Nucleus accumbens (tissue), 56 donors: Measurements from ENCODE around the gene NT5C2.
"Not testable (repeated sequence)": the region's sequence is repeated elsewhere in the genome, so short reads cannot be mapped to it uniquely, and the experiment has no call there.

ENCODE experiments used
- DNase-seq, 56 donors: peaks; one replicate each; lab custom pipeline; 2025; lab: John Stamatoyannopoulos, UW

NT5C2 gene

DNA sequence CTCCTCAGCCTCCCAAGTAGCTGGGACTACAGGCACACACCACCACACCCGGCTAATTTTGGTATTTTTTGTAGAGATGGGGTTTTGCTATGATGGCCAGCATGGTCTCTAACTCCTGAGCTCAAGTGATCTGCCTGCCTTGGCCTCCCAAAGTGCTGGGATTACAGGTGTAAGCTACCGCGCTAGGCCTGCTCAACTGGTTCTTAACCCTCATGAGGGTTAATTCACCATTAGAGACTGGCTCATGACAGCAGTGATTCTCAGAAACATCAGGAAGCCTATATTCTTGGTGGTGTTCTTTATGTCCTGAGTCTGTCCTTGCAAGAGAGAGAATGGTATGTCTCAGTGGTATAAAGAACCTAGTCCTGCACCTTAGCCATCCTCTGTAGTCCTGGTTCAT, 10.4 kb upstream of the NT5C2 start:
- no peak for DNase-seq

DNA sequence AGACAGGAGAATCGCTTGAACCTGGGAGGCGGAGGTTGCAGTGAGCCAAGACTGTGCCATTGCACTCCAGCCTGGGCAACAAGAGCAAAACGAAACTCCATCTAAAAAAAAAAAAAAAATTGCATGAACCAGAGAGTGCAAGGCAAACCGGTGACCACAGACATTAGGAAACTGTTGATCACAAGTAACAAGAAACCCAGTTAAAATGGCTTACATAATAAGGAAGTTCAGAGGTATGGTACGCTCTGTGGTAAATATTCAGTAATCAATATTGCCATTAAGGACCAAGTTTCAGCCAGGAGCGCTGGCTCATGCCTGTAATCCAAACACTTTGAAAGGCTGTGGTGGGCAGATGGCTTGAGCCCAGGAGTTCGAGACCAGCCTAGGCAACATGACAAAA, 9.2 kb upstream of the NT5C2 start:
- no peak for DNase-seq

DNA sequence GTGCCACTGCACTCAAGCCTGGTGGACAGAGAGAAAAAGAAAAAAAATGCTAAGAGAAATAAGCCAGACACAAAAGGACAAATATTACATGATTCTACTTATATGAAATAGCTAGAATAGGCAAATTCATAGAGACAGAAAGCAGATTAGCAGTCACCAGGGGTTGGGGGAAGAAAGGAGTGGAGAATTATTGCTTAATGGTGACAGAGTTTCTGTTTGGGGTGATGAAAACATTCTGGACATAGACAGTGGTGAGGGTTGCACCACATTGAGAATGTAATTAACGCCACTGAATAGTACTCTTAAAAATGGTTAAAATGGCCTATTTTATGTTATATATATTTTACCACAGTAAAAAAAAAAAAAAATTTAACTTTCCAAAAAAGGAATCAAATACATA, 6.4 kb upstream of the NT5C2 start:
- DNase-seq: no peak

DNA sequence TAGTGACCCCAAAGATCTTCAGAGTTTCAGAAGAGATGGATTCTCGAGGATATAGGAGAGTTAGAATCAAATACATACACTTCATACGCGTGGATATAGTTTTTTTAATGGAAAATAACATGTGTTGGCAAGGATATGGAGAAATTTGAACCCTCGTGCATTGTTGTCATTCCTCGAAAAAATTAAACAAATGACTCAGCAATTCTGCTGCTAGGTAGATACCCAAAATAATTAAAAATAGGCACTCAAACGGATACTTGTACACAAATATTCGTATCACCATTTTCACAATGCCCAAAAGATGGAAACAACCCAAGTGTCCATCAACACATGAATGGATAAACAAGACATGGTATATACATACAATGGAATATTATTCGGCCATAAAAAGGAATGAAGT, 5.6 kb upstream of the NT5C2 start:
- no peak for DNase-seq

DNA sequence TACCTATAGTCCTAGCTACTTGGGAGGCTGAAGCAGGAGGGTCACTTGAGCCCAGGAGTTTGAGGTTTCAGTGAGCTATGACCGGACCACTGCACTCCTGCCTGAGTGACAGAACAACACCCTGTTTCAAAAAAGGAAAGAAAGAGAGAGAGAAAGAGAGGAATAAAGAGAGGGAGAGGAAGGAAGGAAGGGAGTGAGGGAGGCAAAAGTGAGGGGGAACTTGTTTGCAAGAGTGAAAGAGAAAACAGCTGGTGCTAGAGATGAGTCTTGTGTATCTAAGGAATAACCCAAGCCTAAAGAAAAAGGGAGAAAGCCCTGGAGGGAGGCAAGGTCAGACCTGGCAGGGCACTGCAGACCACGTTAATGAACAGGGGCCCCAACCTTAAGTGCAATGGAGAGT, 4.8 kb upstream of the NT5C2 start:
- no peak for DNase-seq

DNA sequence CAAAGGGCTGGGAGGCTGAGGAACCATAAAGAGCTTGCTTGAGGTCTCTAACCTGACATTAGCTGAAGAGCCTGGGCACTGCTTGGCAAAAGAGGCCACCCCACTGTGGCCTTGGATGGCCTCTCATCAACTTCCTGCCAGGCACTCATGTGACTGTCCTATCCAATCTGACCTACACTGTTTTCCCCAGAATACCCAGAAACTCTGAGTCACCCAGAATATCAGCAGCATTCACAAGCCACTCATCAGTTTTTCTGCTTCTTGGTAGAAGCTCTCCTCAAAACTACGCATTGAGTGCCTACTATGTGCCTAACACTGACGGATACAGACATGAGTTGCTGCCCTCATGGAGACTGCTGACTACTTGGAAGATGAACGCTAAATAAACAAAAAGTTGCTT, 4.1 kb upstream of the NT5C2 start:
- peak in 10 of 56 donors; percentile 3 to 63 (median 12) for DNase-seq

DNA sequence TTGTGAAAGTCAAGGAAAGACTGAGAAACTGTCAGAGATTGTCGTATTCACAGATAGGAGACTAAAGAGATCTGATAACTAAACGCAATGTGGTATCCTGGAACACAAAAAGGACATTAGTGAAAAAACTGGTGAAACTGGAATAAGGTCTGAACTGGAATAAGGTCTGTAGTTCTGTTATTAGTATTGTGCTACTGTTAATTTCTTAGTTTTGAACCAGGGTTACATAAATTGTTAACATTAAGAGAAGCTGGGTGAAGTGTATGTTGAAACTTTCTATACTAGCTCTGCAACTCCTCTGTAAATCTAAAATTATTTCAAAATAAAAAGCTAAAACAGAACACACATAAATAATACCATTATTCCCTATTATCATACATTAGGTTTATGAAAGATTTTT, 3.4 kb upstream of the NT5C2 start:
- DNase-seq: no peak

DNA sequence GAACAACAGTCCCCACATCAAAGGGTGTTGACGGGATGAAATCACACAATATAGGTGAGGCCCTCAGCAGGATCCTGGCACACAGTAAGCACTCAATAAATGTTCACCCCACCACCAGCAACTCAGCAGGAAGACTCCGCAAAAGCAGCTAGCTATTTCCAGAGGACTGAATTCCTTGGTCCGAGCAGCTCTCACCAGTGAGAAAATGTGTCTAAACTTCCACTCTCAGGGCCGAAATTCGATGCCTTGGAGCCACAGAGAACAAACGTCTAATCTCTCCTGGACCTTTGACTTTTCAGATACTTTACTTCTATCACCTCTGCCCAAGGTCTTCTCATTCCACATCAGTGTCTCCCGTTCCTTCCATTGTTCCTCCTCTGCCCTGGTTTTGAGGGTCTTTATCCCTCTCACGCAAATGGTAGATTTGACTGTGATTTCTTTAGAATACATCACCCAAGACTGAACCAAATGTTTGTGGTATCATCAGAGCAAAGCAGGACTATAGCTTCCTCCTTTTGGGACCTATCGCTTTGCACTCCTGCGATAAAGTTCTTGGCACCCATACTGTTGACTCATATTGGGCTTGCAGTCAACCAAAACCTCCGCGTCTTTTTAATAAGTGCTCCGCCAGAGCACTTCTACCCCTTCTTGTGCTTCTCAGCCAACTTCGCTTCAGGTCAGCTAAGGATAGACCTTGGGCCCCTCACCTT, 903 bp upstream of the NT5C2 start:
- DNase-seq: peak in 1 of 56 donors; percentile 23

DNA sequence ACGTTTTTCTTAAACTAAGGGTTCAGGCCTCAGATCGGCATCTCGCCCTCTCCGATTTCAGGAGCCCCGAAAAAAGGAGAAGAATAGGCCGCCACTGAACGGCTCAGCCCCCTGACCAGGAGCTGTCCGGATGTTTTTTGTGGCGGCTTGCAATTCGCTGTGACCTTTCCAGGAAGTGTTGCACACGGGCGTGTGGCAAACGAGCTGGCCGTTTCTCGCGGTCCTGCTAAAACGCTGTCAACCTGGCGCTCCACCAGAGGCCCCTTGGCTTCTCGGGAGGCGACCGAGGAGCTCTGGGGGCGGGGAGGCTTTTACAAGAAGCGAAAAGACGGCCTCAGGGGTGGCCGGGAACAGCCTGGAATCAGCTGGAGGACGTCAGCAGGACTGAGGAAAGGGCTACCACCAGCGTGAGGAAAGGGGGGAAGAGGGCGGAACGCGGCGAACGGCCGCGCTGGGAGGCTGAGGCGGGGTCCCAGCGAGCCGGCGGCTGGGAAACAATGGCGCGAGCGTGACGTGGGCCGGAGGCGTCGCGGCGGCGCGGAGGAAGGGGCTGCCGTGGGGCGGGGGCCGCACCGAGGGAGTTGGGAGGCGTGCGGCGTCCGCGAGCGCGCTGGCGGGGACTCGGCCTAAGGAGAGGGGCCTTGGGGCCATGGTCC, 493 bp downstream of the NT5C2 start:
- DNase-seq: peak in 54 of 56 donors; percentile 16 to 83 (median 66)

DNA sequence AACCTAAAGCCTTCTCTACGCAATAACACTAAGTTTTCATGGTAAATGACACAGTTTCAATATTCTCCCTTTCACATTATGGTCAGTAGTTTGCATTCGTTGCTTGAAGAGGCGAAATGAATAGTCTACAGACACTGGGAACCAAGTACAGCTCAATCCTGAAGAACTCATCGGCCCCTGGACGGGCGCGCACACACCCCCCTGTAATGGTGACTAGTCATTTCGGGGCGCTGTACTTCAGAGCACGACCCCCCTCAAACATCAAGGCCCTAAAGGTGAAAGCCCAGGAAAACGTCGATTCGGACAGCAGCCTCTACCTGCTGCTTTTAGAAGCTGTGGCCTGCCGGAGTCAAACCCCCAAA, 1.0 kb downstream of the NT5C2 start:
- DNase-seq: peak in 4 of 56 donors; percentile 28 to 56 (median 43)

DNA sequence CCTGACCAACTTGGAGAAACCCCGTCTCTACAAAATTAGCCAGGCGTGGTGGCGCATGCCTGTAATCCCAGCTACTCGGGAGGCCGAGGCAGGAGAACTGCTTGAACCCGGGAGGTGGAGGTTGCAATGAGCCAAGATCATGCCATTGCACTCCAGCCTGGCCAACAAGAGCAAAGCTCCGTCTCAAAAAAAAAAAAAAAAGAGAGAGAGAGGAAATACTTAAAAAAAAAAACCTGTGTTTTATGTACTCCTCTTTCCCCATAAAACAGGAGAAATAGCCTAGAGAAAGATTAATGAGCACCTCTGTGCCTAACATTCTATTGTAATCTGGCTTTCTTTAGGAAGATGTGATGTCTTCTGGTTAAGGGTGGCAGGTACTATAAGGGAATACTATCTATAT, 1.9 kb downstream of the NT5C2 start:
- DNase-seq: not testable (repeated sequence)

DNA sequence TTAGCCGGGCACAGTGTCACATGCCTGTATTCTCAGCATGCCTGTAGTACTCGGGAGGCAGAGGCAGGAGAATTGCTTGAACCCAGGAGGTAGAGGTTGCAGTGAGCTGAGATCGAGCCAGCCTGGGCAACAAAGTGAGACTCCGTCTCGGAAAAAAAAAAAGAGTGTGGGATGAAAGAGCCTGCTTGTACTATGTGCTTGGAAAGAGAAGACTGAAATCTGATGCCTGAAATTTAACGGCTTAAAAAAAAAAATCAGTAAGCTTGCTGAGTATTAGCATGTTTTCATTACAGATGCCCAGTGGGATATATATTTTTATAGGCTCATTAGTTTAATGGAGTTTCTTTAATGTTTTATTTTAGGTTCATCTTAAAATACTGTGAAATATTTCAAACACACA, 4.2 kb downstream of the NT5C2 start:
- DNase-seq: peak in 1 of 56 donors; percentile 5

DNA sequence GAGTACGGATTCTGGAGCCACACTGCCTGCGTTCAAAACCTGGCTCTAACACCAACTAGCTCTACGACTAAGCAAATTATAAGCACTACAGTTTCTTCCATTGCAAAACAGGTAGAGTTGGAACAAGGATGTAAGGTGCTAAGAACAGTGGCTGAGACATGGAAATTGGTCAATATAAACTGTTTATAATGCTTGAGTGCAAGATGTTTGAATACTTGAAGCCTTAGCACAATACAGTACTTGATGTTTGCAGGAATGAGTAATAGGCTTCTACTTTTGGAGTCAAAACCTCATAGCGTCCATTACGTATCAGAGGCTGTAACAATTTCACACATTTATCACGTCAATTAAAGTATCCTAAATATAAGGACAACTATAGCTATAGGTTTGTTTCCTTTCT, 6.9 kb downstream of the NT5C2 start:
- DNase-seq: no peak

DNA sequence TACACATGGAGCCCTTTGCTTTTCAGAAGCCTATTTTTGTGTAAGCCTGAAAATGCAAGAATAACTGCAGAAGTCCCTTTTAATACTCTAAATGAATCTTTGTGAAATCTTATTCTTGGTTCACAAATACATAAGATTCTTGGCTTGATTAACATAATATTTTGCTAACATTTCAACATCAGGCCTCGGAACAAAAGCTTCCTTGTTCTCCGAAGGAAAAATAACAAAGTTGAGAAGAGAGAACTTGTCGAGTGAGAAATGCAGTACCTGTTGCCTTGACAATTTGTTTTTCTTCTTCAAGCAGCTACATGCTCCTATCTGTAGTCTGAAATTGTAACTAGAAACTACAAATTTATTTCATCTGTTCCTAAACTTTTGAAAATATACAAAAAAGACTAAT, 8.5 kb downstream of the NT5C2 start:
- DNase-seq: no peak

DNA sequence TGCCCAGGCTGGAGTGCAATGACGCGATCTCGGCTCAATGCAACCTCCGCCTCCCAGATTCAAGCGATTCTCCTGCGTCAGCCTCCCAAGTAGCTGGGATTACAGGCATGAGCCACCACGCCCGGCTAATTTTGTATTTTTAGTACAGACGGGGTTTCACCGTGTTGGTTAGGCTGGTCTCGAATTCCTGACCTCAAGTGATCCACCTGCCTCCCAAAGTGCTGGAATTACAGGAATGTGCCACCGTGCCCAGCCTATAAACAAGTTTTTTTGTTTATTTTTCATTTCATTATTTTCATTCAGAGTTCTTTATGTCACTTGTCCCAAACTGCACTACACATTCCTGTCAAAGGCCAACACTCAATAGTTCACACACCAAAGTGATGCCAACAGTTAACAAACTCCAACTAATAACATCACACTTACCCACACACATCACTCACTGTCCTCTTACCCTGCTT, 9.1 kb downstream of the NT5C2 start:
- DNase-seq: not testable (repeated sequence)

DNA sequence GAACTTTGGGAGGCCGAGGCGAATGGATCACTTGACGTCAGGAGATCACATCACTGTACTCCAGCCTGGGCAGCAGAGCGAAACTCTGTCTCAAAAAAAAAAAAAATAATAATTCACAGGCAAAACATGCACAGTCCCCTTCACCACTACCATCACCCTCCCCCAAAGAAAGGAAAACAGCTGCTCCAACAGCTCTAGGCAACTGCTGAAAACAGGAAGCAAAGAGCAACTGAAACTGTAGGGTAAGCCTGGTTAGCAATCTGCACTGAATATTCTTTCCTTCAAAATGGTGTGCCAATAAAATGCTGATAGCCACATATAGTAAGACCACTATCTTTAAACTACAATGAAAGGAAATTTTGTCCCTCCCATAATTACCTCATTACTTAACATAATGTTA, 11.8 kb downstream of the NT5C2 start:
- no peak for DNase-seq

DNA sequence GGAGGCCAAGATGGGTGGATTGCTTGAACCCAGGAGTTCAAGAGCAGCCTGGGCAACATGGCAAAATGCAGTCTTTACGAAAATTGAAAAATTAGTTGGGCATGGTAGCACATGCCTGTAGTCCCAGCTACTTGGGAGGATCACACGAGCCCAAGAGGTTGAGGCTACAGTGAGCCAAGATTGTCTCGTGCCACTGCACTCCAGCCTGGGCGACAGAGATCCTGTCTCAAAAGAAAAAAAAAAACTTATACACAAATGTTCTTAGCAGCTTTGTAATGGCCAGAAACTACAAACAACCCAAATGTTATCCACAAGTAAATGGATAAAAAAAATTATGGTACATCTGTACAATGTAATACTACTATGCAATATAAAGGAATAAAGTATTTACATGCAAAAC, 12.6 kb downstream of the NT5C2 start:
- no peak for DNase-seq

DNA sequence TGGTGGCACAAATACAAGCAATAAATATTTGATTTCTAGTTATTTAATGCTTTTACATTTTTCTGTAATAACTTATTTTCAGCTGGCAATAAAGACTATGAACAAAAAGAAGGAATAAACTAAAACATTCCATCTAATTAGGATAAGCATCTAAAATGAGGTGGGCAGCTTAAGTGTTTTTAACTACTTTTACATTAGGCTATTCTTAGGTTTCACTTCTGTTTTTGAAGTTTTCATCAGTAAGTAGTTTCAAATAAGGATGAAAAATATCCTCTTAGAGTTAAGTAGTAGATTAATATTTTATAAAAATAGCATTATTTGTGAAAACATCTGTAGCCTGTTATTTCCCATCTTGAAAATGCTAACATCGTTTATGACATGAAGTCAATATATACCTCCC, 15.9 kb downstream of the NT5C2 start:
- DNase-seq: no peak

DNA sequence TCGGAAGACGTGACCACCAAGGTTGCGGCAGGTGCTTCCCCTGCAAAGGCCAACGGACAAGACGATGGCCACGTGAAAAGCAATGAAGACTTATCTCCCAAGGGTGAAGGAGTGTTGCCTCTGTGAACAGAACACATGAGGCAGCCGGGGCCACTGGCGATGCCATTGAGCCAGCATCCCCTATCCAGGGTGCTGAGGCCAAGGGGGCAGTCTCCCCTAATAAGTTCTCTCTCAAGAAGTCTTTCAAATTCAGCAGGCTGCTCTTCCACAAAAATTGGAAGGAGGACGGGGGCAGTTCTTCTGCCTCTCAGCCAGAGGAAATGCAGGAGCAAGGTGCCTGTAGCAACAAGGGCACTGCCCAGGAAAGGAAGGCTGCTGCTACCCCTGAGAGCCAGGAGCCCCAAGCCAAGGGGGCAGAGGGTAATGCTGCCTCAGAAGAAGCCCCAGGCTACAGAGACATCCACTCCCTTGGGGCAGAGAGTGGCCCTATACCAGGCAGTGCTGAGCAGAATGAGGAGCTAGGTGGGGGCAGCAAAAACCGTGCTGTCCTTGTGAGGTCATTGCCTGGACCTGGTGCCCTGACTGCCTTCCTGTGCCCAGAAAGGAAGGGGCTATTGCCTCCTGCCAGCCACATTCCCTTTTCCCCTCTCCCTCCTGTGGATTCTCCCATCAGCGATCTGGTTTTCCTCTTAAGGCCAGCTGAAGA, 17.3 kb downstream of the NT5C2 start:
- DNase-seq: no peak

DNA sequence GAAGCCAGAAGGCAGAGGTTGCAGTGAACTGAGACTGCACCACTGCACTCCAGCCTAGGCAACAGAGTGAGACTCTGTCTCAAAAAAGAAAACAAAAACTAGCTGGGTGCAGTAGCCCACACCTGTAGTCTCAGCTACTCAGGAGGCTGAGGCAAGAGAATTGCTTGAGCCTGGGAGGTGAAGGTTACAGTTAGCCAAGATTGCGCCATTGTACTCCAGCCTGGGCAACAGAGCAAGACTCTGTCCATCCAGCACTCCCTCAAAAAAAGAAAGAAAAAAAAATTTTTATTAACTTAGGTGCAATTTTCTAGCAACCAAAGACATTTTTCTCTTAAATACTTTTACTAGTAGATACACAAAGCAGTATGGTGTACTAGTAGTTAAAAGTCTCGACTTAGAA, 18.7 kb downstream of the NT5C2 start:
- not testable (repeated sequence) for DNase-seq

DNA sequence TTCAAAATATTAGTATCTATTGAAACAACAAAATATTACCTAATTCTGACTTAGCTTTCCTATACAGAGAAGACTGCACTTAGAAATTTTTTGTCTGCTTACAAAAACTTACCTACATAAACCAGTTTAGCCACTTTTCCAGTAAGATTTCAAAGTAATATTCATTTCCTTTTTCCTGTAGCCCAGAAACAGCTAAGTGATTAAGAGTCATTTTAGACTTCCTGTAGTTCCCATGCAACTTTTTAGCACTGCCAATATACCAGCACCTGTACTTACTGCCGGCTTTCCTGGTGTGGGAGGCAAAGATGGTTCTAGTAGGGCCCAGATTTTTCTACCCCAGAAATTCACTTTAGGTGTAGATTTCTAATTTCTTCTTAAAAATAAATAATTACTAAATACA, 21.8 kb downstream of the NT5C2 start:
- DNase-seq: no peak

DNA sequence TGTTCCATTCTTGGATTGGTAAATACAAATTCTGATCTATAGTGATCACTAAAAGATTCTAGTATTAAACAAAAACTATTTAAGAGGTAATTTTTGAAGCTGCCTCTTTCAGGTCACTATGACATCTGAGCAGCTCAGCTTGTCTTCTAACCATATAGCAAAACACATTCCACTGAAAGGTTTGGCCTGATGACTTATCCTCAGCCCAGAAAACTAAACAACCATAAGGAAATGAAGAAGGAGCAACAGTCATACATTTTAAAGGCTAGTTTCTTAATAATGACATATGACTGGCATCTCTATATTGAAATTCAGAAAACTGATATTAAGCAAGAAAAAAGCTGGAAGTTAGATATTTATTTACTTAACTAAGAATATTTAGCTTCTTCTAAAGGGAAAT, 24.6 kb downstream of the NT5C2 start:
- DNase-seq: no peak
